Brain microvascular endothelial cell (primary cell): ENCODE results near the gene SCYL2.

Source experiments
- DNase-seq: peaks from one replicate; pipeline ENCODE4 v3.0.0-alpha.2; 2020
- H3K27ac ChIP-seq: fragments of 250-450 bp; sonication (Bioruptor Pico); 2 replicates; pipeline ENCODE4 v1.5.1; 2020; ENCODE audit warnings: mild to moderate bottlenecking, moderate library complexity
- H3K27me3 ChIP-seq: fragments of 250-450 bp; sonication (Bioruptor Pico); replicated peaks from 2 replicates; pipeline ENCODE4 v1.5.1; 2020; ENCODE audit warnings: mild to moderate bottlenecking
- H3K36me3 ChIP-seq: fragments of 250-450 bp; sonication (Bioruptor Pico); replicated peaks from 2 replicates; pipeline ENCODE4 v1.5.1; 2020; ENCODE audit warnings: mild to moderate bottlenecking
- H3K4me3 ChIP-seq: 2 replicates; pipeline ENCODE4 v1.5.1; 2011; ENCODE audit warnings: low read depth, mild to moderate bottlenecking, control low read depth, low read length, moderate library complexity
- CTCF ChIP-seq: IDR thresholded peaks from 2 replicates; pipeline ENCODE4 v1.5.1; 2011; ENCODE audit warnings: low read depth, mild to moderate bottlenecking, moderate library complexity, low read length, control low read depth, inconsistent platforms; ENCODE audit errors: missing control alignments
- in situ Hi-C: cut with HindIII; loops from 2 replicates; pipeline ENCODE4 v1.10.0; 2017; ENCODE audit warnings: low sequenced_read_pairs, low pct_ligation_motif_present

Gene SCYL2

GRCh38 chr12:100266585-100266834, 467 bp upstream of the SCYL2 start:
- Histone ChIP-seq H3K27ac (peak overlapping the region; percentile 80), H3K36me3 (no peaks in the 10 kb centered on the region), H3K4me3 (peak overlapping the region; percentile 88), H3K27me3 (no peaks in the 10 kb centered on the region)
- TF ChIP-seq CTCF: no peak
- in situ Hi-C loops: no loop called here
- no peak for DNase-seq

- H3K27ac ChIP-seq: peak overlapping the region; percentile 80
- in situ Hi-C loops: no loop called here
- DNase-seq: no peak
- H3K36me3 ChIP-seq: no peaks in the 10 kb centered on the region
- no peaks in the 10 kb centered on the region for H3K27me3 ChIP-seq
- peak overlapping the region; percentile 88 for H3K4me3 ChIP-seq
- TF ChIP-seq CTCF: no peak
Measured at GRCh38 chr12:100267603-100268281, 765 bp downstream of the SCYL2 start.

GRCh38 chr12:100268835-100269564, 2.0 kb downstream of the SCYL2 start:
- Histone ChIP-seq H3K27ac (peak overlapping the region; percentile 80), H3K27me3 (no peaks in the 10 kb centered on the region), H3K4me3 (peak overlapping the region; percentile 88), H3K36me3 (no peaks in the 10 kb centered on the region)
- in situ Hi-C loops: no loop called here
- DNase-seq: no peak
- no peak for TF ChIP-seq CTCF

GRCh38 chr12:100273782-100274181, 6.8 kb downstream of the SCYL2 start:
- no peaks in the 10 kb centered on the region for H3K36me3 ChIP-seq
- no peak for DNase-seq
- no peak overlapping the region for H3K4me3 ChIP-seq
- H3K27me3 ChIP-seq: no peaks in the 10 kb centered on the region
- H3K27ac ChIP-seq: no peak overlapping the region
- in situ Hi-C loops: no loop called here
- TF ChIP-seq CTCF: no peak

GRCh38 chr12:100274291-100274690, 7.3 kb downstream of the SCYL2 start:
- no peak overlapping the region for H3K4me3 ChIP-seq
- no peak overlapping the region for H3K27ac ChIP-seq
- no peak for DNase-seq
- no peak for TF ChIP-seq CTCF
- no peaks in the 10 kb centered on the region for H3K27me3 ChIP-seq
- in situ Hi-C loops: no loop called here
- H3K36me3 ChIP-seq: no peaks in the 10 kb centered on the region

GRCh38 chr12:100279159-100279558, 12.2 kb downstream of the SCYL2 start:
- no peak overlapping the region for H3K27ac ChIP-seq
- TF ChIP-seq CTCF: no peak
- peaks cover 2% of the 10 kb centered on the region for H3K36me3 ChIP-seq
- no peak for DNase-seq
- H3K27me3 ChIP-seq: no peaks in the 10 kb centered on the region
- in situ Hi-C loops: no loop called here
- no peak overlapping the region for H3K4me3 ChIP-seq
